ENCODE results near the gene XYLT1. TPM values are rescaled to one million over a fixed set of nuclear protein-coding genes. Genes with fewer than 3 reads are reported as not detected.

XYLT1 gene
- total RNA-seq, 6 experiments from 2014 or later, result 0.48 to 2.0 (median 0.59) TPM

GRCh38 chr16:17367923-17368322 lies 102.8 kb downstream of the XYLT1 start:
- no peaks in the 10 kb centered on the region for H3K36me3 ChIP-seq
- TF ChIP-seq CTCF (IDR thresholded peaks at IDR 0.05) (no peak), POLR2A (IDR thresholded peaks at IDR 0.05) (no peak)
- H3K4me3 ChIP-seq, result no peak overlapping the region
- no peaks in the 10 kb centered on the region for H3K4me1 ChIP-seq
- no peak overlapping the region for H3K27ac ChIP-seq
- H3K27me3 ChIP-seq, result no peaks in the 10 kb centered on the region
- ATAC-seq (peak in 2 of 4 donors; percentile 26 to 43), DNase-seq (peak in 1 of 3 donors; percentile 29)
- H3K9me3 ChIP-seq, result no peaks in the 10 kb centered on the region
- intact Hi-C loops (cut with DNase I), result no loop called here
- 41% methylated on average over 10 of the region's 10 CpGs for WGBS (ENCODE audit: insufficient coverage, low coverage, low lambda C conversion rate, missing lambda C conversion rate)

GRCh38 chr16:17367036-17367435 lies 103.7 kb downstream of the XYLT1 start:
- intact Hi-C loops (cut with DNase I), result no loop called here
- Histone ChIP-seq H3K36me3 (no peaks in the 10 kb centered on the region), H3K27me3 (no peaks in the 10 kb centered on the region), H3K4me3 (no peak overlapping the region), H3K4me1 (no peaks in the 10 kb centered on the region), H3K9me3 (no peaks in the 10 kb centered on the region), H3K27ac (no peak overlapping the region)
- ATAC-seq (peak in 1 of 4 donors; percentile 13), DNase-seq (no peak)
- TF ChIP-seq CTCF (IDR thresholded peaks at IDR 0.05) (no peak), POLR2A (IDR thresholded peaks at IDR 0.05) (no peak)
- 50% methylated on average over 6 of the region's 9 CpGs for WGBS (ENCODE audit: insufficient coverage, low coverage, low lambda C conversion rate, missing lambda C conversion rate)

GRCh38 chr16:17366299-17366961 lies 104.3 kb downstream of the XYLT1 start:
- no peaks in the 10 kb centered on the region for H3K27me3 ChIP-seq
- no peak overlapping the region for H3K4me3 ChIP-seq
- no peaks in the 10 kb centered on the region for H3K36me3 ChIP-seq
- no peaks in the 10 kb centered on the region for H3K4me1 ChIP-seq
- TF ChIP-seq CTCF (IDR thresholded peaks at IDR 0.05) (no peak), POLR2A (IDR thresholded peaks at IDR 0.05) (no peak)
- DNase-seq (no peak), ATAC-seq (no peak)
- WGBS (ENCODE audit: insufficient coverage, low coverage, low lambda C conversion rate, missing lambda C conversion rate), result 87% methylated on average over 6 of the region's 8 CpGs
- H3K9me3 ChIP-seq, result no peaks in the 10 kb centered on the region
- no peak overlapping the region for H3K27ac ChIP-seq
- intact Hi-C loops (cut with DNase I), result no loop called here

- intact Hi-C loops (cut with DNase I), result no loop called here
- no peaks in the 10 kb centered on the region for H3K4me1 ChIP-seq
- no peaks in the 10 kb centered on the region for H3K9me3 ChIP-seq
- TF ChIP-seq CTCF (IDR thresholded peaks at IDR 0.05) (no peak), POLR2A (IDR thresholded peaks at IDR 0.05) (no peak)
- no peaks in the 10 kb centered on the region for H3K36me3 ChIP-seq
- 66% methylated on average over 3 of the region's 3 CpGs for WGBS (ENCODE audit: insufficient coverage, low coverage, low lambda C conversion rate, missing lambda C conversion rate)
- no peak overlapping the region for H3K4me3 ChIP-seq
- H3K27me3 ChIP-seq, result no peaks in the 10 kb centered on the region
- ATAC-seq, result no peak
- H3K27ac ChIP-seq, result no peak overlapping the region
- DNase-seq, result no peak
Observed at GRCh38 chr16:17365591-17366298, 105.0 kb downstream of the XYLT1 start.
